ENCODE measurements around the gene RNF144B. TPM values are rescaled to one million over a fixed set of nuclear protein-coding genes. Genes with fewer than 3 reads are reported as not detected.
"Not testable (repeated sequence)": the region's sequence is repeated elsewhere in the genome, so short reads cannot be mapped to it uniquely, and the experiment has no call there.

The RNF144B gene
- polyA plus RNA-seq, 3 donors: 25.6 to 31.0 (median 27.9) TPM

GRCh38 chr6:18457065-18457737, 70.1 kb downstream of the RNF144B start:
- 100% methylated on average over 3 of the region's 10 CpGs for whole genome bisulfite sequencing (ENCODE audit: insufficient coverage)
- Histone ChIP-seq H3K9me3 (replicated peaks in 1 of 2; ENCODE audit: control insufficient read depth in 1 of 2, insufficient read depth in 1 of 2, low read length in 2 of 2) (no peaks in the 10 kb centered on the region), H3K4me2 (replicated peaks; ENCODE audit: extremely low read depth, low read length, poor library complexity, severe bottlenecking) (no peak overlapping the region), H3K4me1 (ENCODE audit: control insufficient read depth in 1 of 2, insufficient read depth in 2 of 2, low read length in 2 of 2) (no peaks in the 10 kb centered on the region), H3K27ac (ENCODE audit: low read depth in 1 of 2, low read length in 2 of 2) (peak overlapping the region in 1 of 2 donors; percentile 42), H3K36me3 (replicated peaks in 1 of 2; ENCODE audit: control insufficient read depth in 1 of 2, insufficient read depth in 2 of 2, low read length in 2 of 2) (peaks cover 53 to 87% of the 10 kb centered on the region in 2 donors), H2AFZ (ENCODE audit: insufficient read depth, low read depth, low read length, poor library complexity, severe bottlenecking) (no peak overlapping the region), H4K20me1 (ENCODE audit: insufficient read depth, low read length) (peaks cover 100% of the 10 kb centered on the region), H3K4me3 (replicated peaks in 1 of 3; ENCODE audit: low read depth in 2 of 3, low read length in 3 of 3) (no peak overlapping the region), H3K27me3 (ENCODE audit: control insufficient read depth in 2 of 2, insufficient read depth in 2 of 2, low read length in 2 of 2) (no peaks in the 10 kb centered on the region), H3K79me2 (ENCODE audit: insufficient read depth, low read length) (peaks cover 40% of the 10 kb centered on the region), H3K9ac (ENCODE audit: insufficient read depth, low read length, poor library complexity, severe bottlenecking) (no peak overlapping the region)
- peaks cover 0 to 4% (median 0%) of the 10 kb centered on the region in 7 donors for H3K9me3 Mint-ChIP-seq
- no peak overlapping the region for H3K4me3 Mint-ChIP-seq
- H3K27me3 Mint-ChIP-seq (ENCODE audit: low read depth in 3 of 3): peaks cover 0 to 2% (median 0%) of the 10 kb centered on the region in 3 donors
- peaks cover 2% of the 10 kb centered on the region for H3K4me1 Mint-ChIP-seq
- DNase-seq: no peak
- peaks cover 67 to 86% of the 10 kb centered on the region in 2 donors for H3K36me3 Mint-ChIP-seq
- intact Hi-C loops (cut with micrococcal nuclease): no loop called here
- H3K27ac Mint-ChIP-seq: peak overlapping the region in 3 of 7 donors; percentile 30 to 62 (median 55)
- TF ChIP-seq, protein P1, sequence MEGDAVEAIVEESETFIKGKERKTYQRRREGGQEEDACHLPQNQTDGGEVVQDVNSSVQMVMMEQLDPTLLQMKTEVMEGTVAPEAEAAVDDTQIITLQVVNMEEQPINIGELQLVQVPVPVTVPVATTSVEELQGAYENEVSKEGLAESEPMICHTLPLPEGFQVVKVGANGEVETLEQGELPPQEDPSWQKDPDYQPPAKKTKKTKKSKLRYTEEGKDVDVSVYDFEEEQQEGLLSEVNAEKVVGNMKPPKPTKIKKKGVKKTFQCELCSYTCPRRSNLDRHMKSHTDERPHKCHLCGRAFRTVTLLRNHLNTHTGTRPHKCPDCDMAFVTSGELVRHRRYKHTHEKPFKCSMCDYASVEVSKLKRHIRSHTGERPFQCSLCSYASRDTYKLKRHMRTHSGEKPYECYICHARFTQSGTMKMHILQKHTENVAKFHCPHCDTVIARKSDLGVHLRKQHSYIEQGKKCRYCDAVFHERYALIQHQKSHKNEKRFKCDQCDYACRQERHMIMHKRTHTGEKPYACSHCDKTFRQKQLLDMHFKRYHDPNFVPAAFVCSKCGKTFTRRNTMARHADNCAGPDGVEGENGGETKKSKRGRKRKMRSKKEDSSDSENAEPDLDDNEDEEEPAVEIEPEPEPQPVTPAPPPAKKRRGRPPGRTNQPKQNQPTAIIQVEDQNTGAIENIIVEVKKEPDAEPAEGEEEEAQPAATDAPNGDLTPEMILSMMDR (IDR thresholded peaks at IDR 0.05): no peak

DNA sequence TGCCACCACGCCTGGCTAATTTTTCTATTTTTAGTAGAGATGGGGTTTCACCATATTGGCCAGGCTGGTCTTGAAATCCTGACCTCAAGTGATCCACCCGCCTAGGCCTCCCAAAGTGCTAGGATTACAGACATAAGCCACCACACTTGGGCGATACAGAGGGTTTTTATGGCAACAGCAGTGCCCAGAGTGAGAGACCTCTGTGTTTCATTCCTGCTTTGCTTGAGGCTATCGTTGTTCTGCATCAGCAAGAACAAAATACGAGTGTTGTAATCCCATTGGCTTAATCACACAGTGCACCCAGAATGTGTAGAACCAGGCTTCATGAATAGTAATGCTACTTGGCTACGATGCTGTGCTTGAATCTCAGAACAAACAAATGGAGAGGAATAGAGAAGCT, 70.9 kb downstream of the RNF144B start:
- peaks cover 100% of the 10 kb centered on the region for H4K20me1 ChIP-seq (ENCODE audit: insufficient read depth, low read length)
- H3K4me1 Mint-ChIP-seq; H3K4me1 ChIP-seq (ENCODE audit: control insufficient read depth in 1 of 2, insufficient read depth in 2 of 2, low read length in 2 of 2); intact Hi-C loops (cut with micrococcal nuclease); H3K27me3 Mint-ChIP-seq (ENCODE audit: low read depth in 3 of 3); H2AFZ ChIP-seq (ENCODE audit: insufficient read depth, low read depth, low read length, poor library complexity, severe bottlenecking); H3K9me3 ChIP-seq (replicated peaks in 1 of 2; ENCODE audit: control insufficient read depth in 1 of 2, insufficient read depth in 1 of 2, low read length in 2 of 2); H3K9ac ChIP-seq (ENCODE audit: insufficient read depth, low read length, poor library complexity, severe bottlenecking); H3K4me3 ChIP-seq (replicated peaks in 1 of 3; ENCODE audit: low read depth in 2 of 3, low read length in 3 of 3); H3K4me2 ChIP-seq (replicated peaks; ENCODE audit: extremely low read depth, low read length, poor library complexity, severe bottlenecking); DNase-seq; H3K9me3 Mint-ChIP-seq; H3K4me3 Mint-ChIP-seq; H3K27me3 ChIP-seq (ENCODE audit: control insufficient read depth in 2 of 2, insufficient read depth in 2 of 2, low read length in 2 of 2): not testable (repeated sequence)
- 100% methylated on average over 5 of the region's 6 CpGs for WGBS (ENCODE audit: insufficient coverage)
- peaks cover 74 to 89% of the 10 kb centered on the region in 2 donors for H3K36me3 Mint-ChIP-seq
- H3K36me3 ChIP-seq (replicated peaks in 1 of 2; ENCODE audit: control insufficient read depth in 1 of 2, insufficient read depth in 2 of 2, low read length in 2 of 2): peaks cover 58 to 90% of the 10 kb centered on the region in 2 donors
- H3K27ac Mint-ChIP-seq: peak overlapping the region in 3 of 7 donors; percentile 30 to 53 (median 41)
- H3K79me2 ChIP-seq (ENCODE audit: insufficient read depth, low read length): peaks cover 39% of the 10 kb centered on the region
- H3K27ac ChIP-seq (ENCODE audit: low read depth in 1 of 2, low read length in 2 of 2): peak overlapping the region in 1 of 2 donors; percentile 54
